ENCODE results near the gene DNAJA1. TPM values are rescaled to one million over a fixed set of nuclear protein-coding genes. Genes with fewer than 3 reads are reported as not detected.

DNAJA1 gene
- total RNA-seq, 1 donor, result 104 TPM

DNA sequence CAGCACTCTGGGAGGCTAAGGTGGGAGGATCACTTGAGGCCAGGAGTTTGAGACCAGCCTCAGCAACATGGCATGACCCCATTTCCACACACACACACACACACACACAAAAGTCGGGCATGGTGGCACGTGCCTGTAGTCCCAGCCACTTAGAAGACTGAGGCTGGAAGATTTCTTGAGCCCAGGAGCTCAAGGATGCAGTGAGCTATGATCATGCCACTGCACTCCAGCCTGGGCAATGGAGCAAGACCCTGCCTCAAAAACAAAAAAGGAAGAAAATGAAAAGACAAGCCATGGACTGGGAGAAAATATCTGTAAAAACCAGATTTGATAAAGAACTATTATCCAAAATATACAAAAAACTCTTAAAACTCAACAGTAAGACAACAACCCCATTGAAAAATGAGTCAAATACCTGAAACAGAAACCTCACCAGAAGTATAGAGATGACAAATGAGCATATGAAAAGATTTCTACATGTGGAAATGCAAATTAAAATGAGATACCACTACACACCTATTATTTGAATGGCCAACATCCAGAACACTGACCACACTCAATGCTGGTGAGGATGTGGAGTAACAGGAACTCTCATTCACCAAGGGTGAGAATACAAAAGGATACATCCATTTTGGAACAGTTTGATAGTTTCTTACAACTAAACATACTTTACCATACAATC is 24.7 kb downstream of the DNAJA1 start:
- TF ChIP-seq, protein P1, sequence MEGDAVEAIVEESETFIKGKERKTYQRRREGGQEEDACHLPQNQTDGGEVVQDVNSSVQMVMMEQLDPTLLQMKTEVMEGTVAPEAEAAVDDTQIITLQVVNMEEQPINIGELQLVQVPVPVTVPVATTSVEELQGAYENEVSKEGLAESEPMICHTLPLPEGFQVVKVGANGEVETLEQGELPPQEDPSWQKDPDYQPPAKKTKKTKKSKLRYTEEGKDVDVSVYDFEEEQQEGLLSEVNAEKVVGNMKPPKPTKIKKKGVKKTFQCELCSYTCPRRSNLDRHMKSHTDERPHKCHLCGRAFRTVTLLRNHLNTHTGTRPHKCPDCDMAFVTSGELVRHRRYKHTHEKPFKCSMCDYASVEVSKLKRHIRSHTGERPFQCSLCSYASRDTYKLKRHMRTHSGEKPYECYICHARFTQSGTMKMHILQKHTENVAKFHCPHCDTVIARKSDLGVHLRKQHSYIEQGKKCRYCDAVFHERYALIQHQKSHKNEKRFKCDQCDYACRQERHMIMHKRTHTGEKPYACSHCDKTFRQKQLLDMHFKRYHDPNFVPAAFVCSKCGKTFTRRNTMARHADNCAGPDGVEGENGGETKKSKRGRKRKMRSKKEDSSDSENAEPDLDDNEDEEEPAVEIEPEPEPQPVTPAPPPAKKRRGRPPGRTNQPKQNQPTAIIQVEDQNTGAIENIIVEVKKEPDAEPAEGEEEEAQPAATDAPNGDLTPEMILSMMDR (IDR thresholded peaks at IDR 0.05; ENCODE audit: insufficient read depth, low read length), result no peak
- no peak overlapping the region for H3K4me3 ChIP-seq (ENCODE audit: low read depth, low read length)
- DNase-seq (ENCODE audit: low read depth), result no peak

DNA sequence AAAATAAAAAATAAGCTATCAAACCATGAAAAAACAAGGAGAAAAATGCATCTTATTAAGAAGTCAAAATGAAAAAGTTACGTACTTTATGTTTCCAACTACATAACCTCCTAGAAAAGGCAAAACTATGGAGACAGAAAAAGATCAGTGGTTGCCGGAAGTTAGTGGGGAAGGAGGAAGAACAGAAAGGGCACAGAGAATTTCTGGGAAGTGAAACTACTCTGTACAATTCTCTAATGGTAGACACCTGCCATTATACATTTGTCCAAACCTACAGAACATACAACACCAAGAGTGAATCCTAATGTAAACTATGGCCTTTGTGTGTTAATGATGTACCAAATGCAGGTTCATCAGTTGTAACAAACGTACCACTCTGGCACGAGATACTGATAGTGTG is 26.1 kb downstream of the DNAJA1 start:
- H3K4me3 ChIP-seq (ENCODE audit: low read depth, low read length), result no peak overlapping the region
- TF ChIP-seq, protein P1 (IDR thresholded peaks at IDR 0.05; ENCODE audit: insufficient read depth, low read length), result no peak
- no peak for DNase-seq (ENCODE audit: low read depth)

DNA sequence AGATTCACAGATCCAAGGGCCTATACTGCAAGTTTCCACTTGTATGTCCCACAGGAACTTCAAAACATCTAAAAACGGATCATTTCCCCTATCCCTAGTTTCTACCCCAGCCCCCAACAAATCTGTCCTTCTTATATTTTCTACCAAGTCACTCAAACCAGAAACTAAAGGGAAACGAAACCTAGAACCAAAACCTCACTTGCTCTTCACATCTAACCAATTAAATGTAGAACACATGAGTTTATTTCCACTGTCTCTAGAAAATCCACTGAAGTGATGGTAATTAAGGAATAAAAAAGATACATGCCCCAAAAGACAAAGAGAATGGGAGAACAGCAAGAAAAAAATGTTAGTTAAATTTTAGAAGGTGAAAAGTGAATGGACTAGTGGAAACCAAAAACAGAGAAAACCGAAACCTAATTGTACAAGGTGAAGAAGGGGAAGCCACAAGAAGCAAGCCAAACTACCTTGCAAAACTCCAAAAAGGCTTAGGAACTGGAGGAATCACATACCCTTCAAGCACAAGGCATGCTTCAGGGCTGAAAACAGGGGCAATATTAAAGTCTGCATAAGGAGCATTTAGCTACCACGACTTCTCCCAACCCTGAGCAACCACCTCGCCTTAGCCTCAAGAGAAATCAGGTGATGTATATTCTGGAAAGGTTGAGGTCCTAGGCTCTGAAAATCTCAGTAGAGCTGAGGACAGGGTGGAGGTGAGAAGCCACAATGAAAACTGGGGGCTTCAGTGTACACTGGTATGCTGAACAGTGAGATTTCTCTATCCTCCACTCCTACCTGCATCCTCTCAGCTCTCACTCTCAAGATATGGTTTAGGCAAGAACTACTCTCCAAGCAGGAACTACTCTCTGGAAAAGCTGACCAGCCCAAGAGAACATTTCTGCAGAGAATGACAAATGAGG is 40.3 kb downstream of the DNAJA1 start:
- no peak overlapping the region for H3K4me3 ChIP-seq (ENCODE audit: low read depth, low read length)
- TF ChIP-seq, protein P1 (IDR thresholded peaks at IDR 0.05; ENCODE audit: insufficient read depth, low read length), result no peak
- DNase-seq (ENCODE audit: low read depth), result no peak

DNA sequence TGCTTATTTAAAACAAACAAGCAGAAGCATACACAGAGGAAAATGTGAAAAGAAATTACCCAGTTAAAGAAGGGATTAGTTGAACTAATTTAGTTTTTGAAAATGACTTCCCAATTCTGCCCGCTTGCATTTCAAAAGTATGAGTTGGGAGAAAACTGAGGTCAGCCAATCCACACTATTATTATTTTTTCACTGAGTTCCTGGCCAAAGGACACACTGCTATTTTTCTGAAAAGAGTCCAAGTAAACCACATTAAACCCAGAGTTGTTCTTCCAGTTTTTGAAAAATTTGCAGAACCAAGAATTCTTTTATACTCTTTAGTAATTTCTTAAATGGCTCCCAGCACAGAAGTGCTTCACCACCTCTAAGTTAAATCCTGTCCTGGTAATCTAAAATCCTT is 43.9 kb downstream of the DNAJA1 start:
- TF ChIP-seq, protein P1 (IDR thresholded peaks at IDR 0.05; ENCODE audit: insufficient read depth, low read length), result no peak
- DNase-seq (ENCODE audit: low read depth), result peak; percentile 13
- H3K4me3 ChIP-seq (ENCODE audit: low read depth, low read length), result no peak overlapping the region

DNA sequence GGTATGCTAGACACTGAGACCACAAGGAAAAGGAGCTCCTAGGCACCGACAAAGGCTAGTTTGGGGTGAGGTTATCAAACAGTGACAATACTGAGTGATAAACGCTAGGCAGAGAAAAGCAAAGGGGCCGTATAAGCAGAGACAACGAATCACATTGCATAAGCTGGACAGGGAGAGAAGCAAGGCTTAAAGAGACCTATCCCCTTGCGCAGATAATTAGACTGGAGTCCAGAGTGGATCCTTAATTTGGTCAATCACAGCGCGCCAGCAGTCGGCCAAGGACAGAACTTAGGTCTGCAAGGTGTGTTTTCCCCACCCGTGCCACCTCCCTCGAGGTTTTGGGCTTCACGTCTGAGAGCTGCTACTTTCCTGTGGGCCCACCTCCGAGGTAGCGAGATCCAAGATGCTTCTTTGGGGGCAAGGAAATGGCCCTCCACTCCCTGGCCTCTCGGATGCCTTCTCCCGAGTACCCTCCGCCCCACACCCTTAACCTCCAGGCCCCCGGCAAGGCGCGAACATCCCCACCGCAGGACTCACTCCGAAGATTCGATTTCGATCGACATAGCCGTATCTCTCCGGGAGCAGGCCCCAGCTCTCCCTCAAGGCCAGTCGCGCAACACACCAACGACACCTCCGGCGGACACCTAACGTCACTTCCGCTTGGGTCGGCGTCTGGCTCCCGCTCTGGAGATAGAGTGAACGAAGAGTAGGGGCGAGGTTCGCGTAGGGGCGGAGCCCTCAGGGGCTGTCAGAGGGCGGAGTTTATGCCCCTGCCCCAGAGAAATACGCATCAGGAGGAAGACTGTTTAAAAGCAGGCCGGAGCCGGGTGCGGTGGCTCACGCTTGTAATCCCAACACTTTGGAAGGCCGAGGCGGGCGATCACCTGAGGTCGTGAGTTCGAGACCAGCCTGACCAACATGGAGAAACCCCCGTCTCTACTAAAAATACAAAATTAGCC is 51.3 kb downstream of the DNAJA1 start, which contains the start of gene SMU1:
SMU1 (minus strand) TSS at position 629 of the 959 bp plus-strand sequence; CDS start at position 563, 66 bp downstream.
- H3K4me3 ChIP-seq (ENCODE audit: low read depth, low read length), result peak within 1 kb of the TSS; percentile 94
- DNase-seq (ENCODE audit: low read depth), result peak; percentile 97
- TF ChIP-seq, protein P1 (IDR thresholded peaks at IDR 0.05; ENCODE audit: insufficient read depth, low read length), result no peak

DNA sequence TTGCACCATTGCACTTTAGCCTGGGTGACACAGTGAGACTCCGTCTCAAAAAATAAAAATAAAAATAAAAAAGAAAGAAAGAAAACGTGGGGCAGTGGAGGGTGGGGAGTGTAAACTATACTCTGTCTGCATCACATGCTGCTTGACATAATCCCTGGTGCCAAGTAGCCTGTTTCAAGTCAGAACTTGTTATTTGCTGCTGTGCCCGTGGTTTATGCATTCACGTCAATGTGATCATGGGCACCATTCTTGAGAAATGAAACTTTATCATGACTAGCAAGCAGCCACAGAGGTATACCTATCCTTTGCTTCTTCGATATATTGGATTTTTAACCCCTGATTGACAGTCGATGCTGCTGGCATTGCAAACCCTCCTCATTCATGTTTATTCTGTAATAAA is 55.5 kb downstream of the DNAJA1 start:
- no peak overlapping the region for H3K4me3 ChIP-seq (ENCODE audit: low read depth, low read length)
- no peak for DNase-seq (ENCODE audit: low read depth)
- TF ChIP-seq, protein P1 (IDR thresholded peaks at IDR 0.05; ENCODE audit: insufficient read depth, low read length), result no peak
